GM08714 (cell line): ENCODE results near the gene TCL1B.

Experiments used
- H3K4me3 ChIP-seq: fragments of 200-500 bp; sonication (Bioruptor generic); 2 replicates; pipeline ENCODE4 v1.5.1; 2014; ENCODE audit warnings: mild to moderate bottlenecking, low read length, inconsistent platforms
- ZNF274 ChIP-seq: IDR thresholded peaks from 2 replicates; pipeline ENCODE4 v1.6.1; 2012; ENCODE audit warnings: mild to moderate bottlenecking, low read depth, low read length

Gene TCL1B, protein sequence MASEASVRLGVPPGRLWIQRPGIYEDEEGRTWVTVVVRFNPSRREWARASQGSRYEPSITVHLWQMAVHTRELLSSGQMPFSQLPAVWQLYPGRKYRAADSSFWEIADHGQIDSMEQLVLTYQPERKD

DNA sequence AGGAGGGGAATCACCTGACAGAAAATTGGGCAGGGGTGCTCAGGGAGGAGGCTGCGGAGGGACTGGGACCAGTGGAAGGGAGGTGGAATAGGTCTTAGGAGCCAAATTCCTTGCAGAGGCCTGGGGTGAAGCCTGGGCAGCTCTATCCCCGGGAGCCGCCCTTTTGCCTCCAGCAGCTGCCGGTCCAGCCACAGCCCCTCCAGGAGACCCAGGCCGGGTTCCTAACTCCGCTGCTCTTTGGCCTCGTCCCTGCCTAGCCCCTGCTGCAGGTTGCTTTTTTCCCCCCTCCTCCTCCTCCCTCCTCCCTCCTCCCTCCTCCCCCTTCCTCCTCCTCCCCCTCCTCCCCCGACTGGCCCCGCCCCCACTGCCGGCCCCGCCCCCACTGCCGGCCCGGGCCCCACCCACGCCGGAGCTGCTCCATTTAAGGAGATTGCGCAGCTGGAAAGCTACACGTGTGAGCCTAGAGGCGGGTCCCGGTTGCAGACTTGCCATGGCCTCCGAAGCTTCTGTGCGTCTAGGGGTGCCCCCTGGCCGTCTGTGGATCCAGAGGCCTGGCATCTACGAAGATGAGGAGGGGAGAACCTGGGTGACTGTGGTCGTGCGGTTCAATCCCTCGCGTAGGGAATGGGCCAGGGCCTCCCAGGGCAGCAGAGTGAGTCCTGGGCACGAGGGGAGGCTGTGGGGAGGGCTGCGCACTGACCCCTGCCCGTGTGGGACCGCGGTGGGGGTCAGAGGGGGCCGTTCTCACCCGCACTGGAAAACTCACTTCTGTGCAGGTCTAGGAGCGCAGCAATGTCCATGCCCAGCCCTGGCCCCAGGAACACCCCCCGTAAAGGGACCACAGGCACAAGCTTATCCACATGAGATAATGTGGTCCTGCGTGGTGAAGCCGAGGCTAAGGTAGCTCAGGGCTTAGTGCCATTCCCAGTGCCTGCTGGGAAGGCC, at the start of gene TCL1B:
Gene TCL1B (plus strand): TSS at position 449 of the 945 bp plus-strand sequence. CDS start 42 bp downstream, at position 491.
- TF ChIP-seq ZNF274 = no peak
- H3K4me3 ChIP-seq = no peak within 1 kb of the TSS

DNA sequence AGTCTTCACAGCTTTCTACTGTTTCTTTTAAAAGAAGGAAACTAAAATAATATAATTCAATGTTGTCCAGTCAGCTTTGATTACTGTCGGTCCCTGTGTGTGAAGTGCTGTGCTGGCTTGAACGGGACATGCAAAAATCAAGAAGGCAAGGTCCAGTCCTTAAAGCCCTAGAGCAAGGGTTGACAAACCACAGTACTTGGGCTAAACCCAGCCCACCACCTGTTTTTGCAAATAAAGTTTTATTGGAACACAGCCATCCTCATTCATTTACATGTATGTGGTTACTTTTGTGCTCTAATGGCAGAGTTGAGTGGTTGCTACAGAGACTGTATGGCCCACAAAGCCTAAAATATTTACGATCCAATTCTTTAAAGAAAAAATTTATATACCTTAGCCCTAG, 41.2 kb upstream of the TCL1B start:
- H3K4me3 ChIP-seq = no peak overlapping the region
- TF ChIP-seq ZNF274 = no peak

GRCh38 chr14:95645389-95645996, 40.7 kb upstream of the TCL1B start:
- no peak overlapping the region for H3K4me3 ChIP-seq
- no peak for TF ChIP-seq ZNF274

GRCh38 chr14:95647926-95648325, 38.3 kb upstream of the TCL1B start:
- H3K4me3 ChIP-seq = no peak overlapping the region
- TF ChIP-seq ZNF274 = no peak

DNA sequence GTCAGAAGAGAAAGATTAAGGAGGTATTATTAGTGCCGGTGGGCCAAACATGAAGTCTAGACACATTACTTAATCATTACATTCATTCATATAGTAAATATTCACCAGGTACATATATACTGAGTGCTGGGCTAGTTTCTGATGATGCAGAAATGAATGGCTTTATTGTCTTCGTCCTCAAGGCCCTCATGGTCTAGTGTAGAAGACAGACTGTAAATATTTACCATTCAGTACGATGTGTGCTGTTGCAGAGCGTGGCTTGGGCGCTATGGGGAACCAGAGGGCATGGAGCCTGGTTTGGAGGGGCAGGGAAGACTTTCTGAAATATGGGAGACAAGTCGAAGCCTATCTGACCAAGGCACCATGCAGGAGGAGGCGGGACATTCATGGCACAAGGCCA, 37.0 kb upstream of the TCL1B start:
- H3K4me3 ChIP-seq = no peak overlapping the region
- no peak for TF ChIP-seq ZNF274

- no peak for TF ChIP-seq ZNF274
Observed at GRCh38 chr14:95651028-95651427, 35.2 kb upstream of the TCL1B start.

GRCh38 chr14:95651821-95652583, 34.2 kb upstream of the TCL1B start:
- TF ChIP-seq ZNF274 = no peak
- peak overlapping the region; percentile 57; the same call in 1 of the 2 replicates for H3K4me3 ChIP-seq

More at GRCh38 chr14:95651028-95651427, 35.2 kb upstream of the TCL1B start:
- H3K4me3 ChIP-seq = no peak overlapping the region

DNA sequence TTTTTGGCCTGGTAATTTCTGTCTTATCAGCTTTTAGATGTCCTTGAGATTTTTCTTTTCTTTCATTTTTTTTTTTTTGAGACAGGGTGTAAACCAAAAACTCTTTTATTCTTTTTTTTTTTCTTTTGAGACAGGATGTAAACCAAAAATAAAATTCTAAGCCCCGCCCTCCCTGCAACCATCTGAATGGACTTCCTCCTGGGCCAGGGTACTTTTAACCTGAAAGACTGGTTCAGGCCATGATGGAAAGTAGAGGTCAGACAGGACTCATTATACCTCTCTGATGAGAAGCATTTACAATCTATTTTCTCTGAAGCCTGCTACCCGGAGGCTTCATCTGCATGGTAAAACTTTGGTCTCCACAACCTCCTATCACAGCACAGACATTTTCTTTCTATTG, 33.5 kb upstream of the TCL1B start:
- H3K4me3 ChIP-seq = peak overlapping the region; percentile 57; the same call in 1 of the 2 replicates

DNA sequence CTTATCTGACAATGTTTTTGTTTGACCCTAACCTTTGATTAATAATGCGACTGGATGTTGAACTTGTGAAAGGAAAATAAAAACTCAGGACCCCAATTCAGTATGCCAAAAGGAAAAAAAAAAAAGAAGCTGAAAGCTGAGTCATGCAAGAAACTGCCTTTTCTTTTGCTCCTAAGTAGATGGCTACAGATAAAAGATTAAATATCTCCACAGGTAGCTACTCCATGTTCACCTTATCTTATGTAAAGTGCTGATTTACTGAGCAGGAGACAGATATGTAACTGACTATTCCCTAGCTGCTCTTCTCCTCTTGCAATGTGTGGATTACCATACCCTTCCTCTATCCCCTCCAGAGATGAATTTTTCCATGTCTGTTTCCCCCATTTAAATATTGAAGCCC, 30.8 kb upstream of the TCL1B start:
- TF ChIP-seq ZNF274 = no peak
- H3K4me3 ChIP-seq = no peak overlapping the region

More for the DNA sequence above, 33.5 kb upstream of the TCL1B start:
- no peak for TF ChIP-seq ZNF274

- TF ChIP-seq ZNF274 = no peak
- no peak overlapping the region for H3K4me3 ChIP-seq
Observed at GRCh38 chr14:95656634-95657033, 29.6 kb upstream of the TCL1B start.

DNA sequence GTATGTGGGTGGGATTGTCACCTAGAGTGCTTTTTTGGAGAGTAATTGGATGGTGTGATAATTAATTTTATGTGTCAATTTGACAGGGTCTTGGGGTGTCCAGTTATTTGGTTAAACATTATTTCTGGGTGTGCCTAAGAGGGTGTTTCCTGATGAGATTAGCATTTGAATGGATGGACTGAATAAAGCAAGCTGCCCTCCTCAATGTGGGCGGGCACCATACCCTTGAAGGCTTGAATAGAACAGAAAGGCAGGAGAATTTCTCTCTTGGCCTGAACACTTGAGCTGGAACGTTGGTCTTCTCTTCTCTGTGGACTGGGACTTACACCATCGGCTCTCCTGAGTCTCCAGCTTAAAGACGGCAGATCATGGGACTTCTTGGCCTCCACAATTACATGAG, 28.8 kb upstream of the TCL1B start:
- no peak for TF ChIP-seq ZNF274
- H3K4me3 ChIP-seq = no peak overlapping the region

GRCh38 chr14:95659293-95659989, 26.8 kb upstream of the TCL1B start:
- no peak overlapping the region for H3K4me3 ChIP-seq
- no peak for TF ChIP-seq ZNF274

DNA sequence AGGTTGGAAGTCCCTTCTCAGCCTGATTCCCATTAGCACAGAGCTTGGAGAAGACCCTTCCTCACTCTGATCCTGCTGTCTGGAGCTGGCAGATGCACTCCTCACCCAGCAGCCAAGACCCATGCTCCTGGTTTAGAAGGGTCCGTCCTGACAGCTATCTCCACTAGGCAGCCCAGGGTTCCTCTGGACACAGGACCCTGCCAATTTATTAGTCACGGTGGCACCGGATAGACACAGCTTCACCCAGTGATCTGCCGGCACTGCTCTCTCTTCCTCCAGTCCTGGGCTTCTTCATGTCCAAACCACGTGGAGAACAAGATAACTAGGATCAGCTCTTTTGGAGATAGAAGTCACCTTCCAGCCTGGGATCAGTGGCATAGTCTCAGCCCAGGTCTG, 26.2 kb upstream of the TCL1B start:
- H3K4me3 ChIP-seq = no peak overlapping the region
- TF ChIP-seq ZNF274 = no peak
